ENCODE measurements around the gene KIDINS220. TPM values are rescaled to one million over a fixed set of nuclear protein-coding genes. Genes with fewer than 3 reads are reported as not detected.

Gene KIDINS220
- total RNA-seq, 1 experiment from 2014 or later = 29.3 TPM

DNA sequence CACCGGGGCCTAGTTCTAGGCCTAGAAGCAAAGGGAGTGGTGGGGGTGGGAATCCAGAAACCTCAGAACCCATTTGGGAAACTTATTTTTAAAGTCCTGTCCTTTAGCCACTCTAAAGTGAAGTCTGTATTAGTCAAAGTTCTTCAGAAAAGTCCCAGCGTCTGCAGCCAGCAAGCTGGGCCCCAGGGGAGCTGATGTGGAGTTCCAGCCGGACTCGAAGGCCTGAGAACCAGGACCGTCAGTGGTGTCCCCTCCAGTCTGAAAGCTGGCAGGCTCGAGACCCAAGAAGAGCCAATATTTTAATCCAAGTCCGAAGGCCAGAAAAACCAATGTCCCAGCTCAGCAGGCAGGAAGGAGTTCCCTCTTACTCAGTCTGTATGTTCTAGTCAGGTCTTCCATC, 123.1 kb downstream of the KIDINS220 start:
- no peak overlapping the region for H3K23ac ChIP-seq (ENCODE audit: insufficient read length, low read depth, low read length)
- no peaks in the 10 kb centered on the region for H3K4me1 ChIP-seq (ENCODE audit: insufficient read depth, low read length)
- no peaks in the 10 kb centered on the region for H4K20me1 ChIP-seq (ENCODE audit: control insufficient read depth, insufficient read depth, insufficient read length)
- no peak overlapping the region for H2BK20ac ChIP-seq (ENCODE audit: low read depth, low read length, poor library complexity, severe bottlenecking)
- no peak overlapping the region for H3K18ac ChIP-seq (ENCODE audit: insufficient read length, low read depth, low read length)
- no peak overlapping the region for H3K14ac ChIP-seq (ENCODE audit: insufficient read depth, low read length)
- Mint-ChIP-seq H3K4me3 (no peak overlapping the region), H3K9me3 (peaks cover 0 to 2% of the 10 kb centered on the region in 2 experiments; a peak in 2 of 5 replicates), H3K4me1 (peaks cover 4 to 8% of the 10 kb centered on the region in 2 experiments; a peak in 3 of 4 replicates), H3K27me3 (ENCODE audit: low read depth) (peaks cover 2% of the 10 kb centered on the region; the same call in 1 of the 2 replicates), H3K36me3 (ENCODE audit: insufficient read depth in 1 of 3, low read depth in 3 of 3) (no peaks in the 10 kb centered on the region; a peak in 1 of 7 replicates), H3K27ac (no peak overlapping the region)
- H3K79me2 ChIP-seq (ENCODE audit: insufficient read depth, low read length) = no peaks in the 10 kb centered on the region
- no peak overlapping the region for H4K5ac ChIP-seq (ENCODE audit: insufficient read length, low read depth, low read length)
- no peak overlapping the region for H2BK12ac ChIP-seq (ENCODE audit: insufficient read length, low read depth, low read length)
- no peak overlapping the region for H3K4me2 ChIP-seq (ENCODE audit: insufficient read depth, insufficient read length, low read length)
- H2AK5ac ChIP-seq (ENCODE audit: insufficient read length, low read length) = no peak overlapping the region
- no peak overlapping the region for H3K56ac ChIP-seq (ENCODE audit: insufficient read length, low read depth, low read length)
- no peaks in the 10 kb centered on the region for H3K9me3 ChIP-seq (ENCODE audit: control insufficient read depth, low read depth, low read length)
- no peak overlapping the region for H3K9ac ChIP-seq (ENCODE audit: extremely low read depth, insufficient read length, low read length)
- H3K4ac ChIP-seq (ENCODE audit: low read depth, low read length) = no peak overlapping the region
- no peak overlapping the region for H4K91ac ChIP-seq (ENCODE audit: insufficient read length, low read depth, low read length)
- H2BK5ac ChIP-seq (ENCODE audit: insufficient read length, low read length) = no peak overlapping the region
- no peaks in the 10 kb centered on the region for H3K79me1 ChIP-seq (ENCODE audit: insufficient read depth, low read depth, low read length, poor library complexity, severe bottlenecking)
- no peaks in the 10 kb centered on the region for H3K27me3 ChIP-seq (ENCODE audit: insufficient read depth, low read length)
- no peak overlapping the region for H4K8ac ChIP-seq (replicated peaks; ENCODE audit: insufficient read length, low read depth, low read length)
- TF ChIP-seq, protein P1, sequence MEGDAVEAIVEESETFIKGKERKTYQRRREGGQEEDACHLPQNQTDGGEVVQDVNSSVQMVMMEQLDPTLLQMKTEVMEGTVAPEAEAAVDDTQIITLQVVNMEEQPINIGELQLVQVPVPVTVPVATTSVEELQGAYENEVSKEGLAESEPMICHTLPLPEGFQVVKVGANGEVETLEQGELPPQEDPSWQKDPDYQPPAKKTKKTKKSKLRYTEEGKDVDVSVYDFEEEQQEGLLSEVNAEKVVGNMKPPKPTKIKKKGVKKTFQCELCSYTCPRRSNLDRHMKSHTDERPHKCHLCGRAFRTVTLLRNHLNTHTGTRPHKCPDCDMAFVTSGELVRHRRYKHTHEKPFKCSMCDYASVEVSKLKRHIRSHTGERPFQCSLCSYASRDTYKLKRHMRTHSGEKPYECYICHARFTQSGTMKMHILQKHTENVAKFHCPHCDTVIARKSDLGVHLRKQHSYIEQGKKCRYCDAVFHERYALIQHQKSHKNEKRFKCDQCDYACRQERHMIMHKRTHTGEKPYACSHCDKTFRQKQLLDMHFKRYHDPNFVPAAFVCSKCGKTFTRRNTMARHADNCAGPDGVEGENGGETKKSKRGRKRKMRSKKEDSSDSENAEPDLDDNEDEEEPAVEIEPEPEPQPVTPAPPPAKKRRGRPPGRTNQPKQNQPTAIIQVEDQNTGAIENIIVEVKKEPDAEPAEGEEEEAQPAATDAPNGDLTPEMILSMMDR (conservative IDR thresholded peaks at IDR 0.05) = no peak
- no peak overlapping the region for H3T11ph ChIP-seq (ENCODE audit: low read length)
- WGBS (ENCODE audit: extremely low coverage, insufficient read length, low lambda C conversion rate) = no CpG with 5 or more reads among the region's 7 CpGs
- no peak for DNase-seq
- H2AFZ ChIP-seq (ENCODE audit: low read length) = no peak overlapping the region
- H3K27ac ChIP-seq (ENCODE audit: insufficient read length, low read depth, low read length) = no peak overlapping the region
- no peak overlapping the region for H2BK120ac ChIP-seq (ENCODE audit: low read depth, low read length, poor library complexity, severe bottlenecking)
- no peak overlapping the region for H2BK15ac ChIP-seq (ENCODE audit: low read depth, low read length)
- no peaks in the 10 kb centered on the region for H3K23me2 ChIP-seq (ENCODE audit: insufficient read length, low read depth, low read length, poor library complexity, severe bottlenecking)
